ENCODE data around the gene TCF7L1.
A peak's percentile ranks its signal among the peaks of the same experiment; 100 is the strongest.
"Not testable (repeated sequence)": the region's sequence is repeated elsewhere in the genome, so short reads cannot be mapped to it uniquely, and the experiment has no call there.

Gene TCF7L1

DNA sequence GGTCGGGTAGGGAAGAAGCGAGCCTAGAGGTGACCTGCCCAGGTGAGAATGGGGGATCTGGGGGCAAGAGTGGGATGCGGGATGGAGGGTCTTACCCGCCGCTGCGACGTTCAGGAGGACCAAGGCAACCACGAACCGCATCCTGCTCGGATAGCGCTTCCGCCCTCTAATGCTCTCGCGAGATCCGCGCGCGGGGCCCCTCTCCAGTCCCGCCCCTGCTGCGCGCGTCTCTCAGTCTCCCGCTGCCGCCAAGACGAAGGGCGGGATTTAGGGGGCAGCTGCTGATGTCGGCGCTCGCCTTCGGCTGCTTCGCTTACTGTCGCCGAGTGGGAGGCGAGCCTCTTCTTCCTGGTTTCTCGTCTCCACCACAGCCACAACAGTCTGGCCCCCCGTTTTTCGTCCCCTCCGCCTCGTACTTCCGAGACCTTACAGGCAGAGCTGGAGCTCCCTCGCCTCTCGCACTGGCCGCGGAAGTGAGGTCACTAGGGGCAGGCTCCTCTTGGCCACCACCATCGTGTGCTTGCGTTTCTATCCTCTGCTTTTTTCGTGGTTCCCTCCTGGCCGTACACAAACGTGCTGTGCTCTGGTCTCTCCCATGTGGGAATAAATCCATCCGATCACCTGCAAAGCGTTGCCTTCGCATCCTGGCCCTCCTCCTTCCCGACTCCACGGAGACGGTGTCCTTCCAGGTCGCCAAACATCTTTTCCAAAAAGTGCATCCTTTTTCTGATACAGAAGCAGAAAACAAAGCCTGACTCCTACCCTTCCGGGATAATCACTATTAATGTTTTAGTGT, 194.8 kb downstream of the TCF7L1 start, which contains the start of gene TGOLN2:
Gene TGOLN2, minus strand, starts transcription at position 168 of the 796 bp plus-strand sequence. Its CDS starts 27 bp downstream, at position 141.
- DNase-seq, result peak; percentile 89

DNA sequence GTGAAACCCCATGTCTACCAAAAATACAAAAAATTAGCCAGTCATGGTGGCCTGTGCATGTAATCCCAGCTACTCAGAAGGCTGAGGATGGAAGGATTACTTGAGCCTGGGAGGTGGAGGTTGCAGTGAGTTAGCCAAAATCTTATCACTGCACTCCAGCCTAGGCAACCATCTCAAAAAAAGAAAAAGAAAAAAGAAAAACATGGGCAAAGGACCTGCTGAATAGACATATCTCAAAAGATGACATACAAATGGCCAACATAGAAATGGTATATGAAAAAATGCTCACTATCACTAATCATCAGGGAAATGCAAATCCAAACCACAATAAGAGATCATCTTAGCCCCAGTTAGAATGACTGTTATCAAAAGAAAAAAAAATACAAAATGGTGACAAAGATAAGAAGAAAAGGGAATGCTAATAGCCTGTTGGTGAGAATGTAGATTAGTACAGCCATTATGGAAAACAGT, 196.0 kb downstream of the TCF7L1 start:
- DNase-seq, result no peak

DNA sequence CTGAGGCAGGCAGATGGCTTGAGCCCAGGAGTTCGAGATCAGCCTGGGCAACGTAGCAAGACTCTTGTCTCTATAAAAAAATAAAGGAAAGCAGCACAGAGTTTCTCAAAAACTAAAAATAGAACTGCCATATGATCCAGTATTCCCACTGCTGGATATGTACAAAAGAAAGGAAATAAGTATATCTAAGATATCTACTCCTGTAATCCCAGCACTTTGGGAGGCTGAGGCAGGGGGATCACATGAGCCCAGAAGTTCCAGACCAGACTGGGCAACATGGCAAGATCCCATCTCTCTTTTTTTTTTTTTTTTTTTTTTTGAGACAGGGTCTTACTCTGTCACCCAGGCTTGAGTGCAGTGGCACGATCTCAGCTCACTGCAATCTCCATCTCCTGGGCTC, 196.5 kb downstream of the TCF7L1 start:
- DNase-seq, result not testable (repeated sequence)

DNA sequence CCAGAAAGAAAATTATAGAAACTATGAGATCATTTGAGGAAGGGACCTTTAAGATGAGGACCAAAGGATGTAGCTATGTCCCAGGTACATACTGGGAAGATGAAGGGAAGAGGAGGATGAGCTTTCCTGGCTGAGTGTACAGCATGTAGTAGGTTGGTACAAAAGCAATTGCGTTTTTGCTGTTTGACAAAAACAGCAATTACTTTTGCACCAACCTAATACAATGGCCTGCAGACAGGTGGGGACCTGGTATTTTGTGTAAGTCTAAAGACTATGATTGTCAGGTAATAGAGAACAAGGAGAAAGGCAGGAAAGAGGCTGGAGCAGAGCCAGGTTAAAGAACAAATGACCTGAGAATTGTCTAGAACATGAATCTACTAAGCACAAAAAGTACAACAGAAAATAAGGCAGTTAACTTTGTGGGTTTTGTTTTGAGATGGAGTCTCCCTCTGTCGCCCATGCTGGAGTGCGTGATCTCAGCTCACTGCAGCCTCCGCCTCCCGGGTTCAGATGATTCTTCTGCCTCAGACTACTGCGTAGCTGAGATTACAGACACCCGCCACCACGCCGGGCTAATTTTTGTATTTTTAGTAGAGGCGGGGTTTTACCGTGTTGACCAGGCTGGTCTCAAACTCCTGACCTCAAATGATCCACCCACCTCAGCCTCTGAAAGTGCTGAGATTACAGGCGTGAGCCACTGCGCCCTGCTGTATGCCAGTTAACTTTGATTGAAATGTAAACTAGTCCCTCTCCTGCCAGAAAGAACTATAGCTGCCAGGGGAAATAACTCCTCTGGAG, 197.8 kb downstream of the TCF7L1 start:
- no peak for DNase-seq

DNA sequence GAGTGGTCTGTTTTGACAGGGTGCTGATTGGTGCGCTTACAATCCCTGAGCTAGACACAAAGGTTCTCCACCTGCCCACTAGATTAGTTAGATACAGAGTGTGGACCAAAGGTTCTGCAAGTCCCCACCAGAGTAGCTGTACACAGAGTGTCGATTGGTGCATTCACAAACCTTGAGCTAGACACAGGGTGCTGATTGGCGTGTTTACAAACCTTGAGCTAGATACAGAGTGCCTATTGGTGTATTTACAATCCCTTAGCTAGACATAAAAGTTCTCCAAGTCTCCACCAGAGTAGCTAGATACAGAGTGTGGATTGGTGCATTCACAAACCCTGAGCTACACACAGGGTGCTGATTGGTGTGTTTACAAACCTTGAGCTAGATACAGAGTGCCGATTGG, 200.7 kb downstream of the TCF7L1 start:
- not testable (repeated sequence) for DNase-seq

GRCh38 chr2:85334928-85335327, 201.7 kb downstream of the TCF7L1 start:
- DNase-seq, result no peak

GRCh38 chr2:85340034-85340892, 207.1 kb downstream of the TCF7L1 start:
- DNase-seq, result no peak

DNA sequence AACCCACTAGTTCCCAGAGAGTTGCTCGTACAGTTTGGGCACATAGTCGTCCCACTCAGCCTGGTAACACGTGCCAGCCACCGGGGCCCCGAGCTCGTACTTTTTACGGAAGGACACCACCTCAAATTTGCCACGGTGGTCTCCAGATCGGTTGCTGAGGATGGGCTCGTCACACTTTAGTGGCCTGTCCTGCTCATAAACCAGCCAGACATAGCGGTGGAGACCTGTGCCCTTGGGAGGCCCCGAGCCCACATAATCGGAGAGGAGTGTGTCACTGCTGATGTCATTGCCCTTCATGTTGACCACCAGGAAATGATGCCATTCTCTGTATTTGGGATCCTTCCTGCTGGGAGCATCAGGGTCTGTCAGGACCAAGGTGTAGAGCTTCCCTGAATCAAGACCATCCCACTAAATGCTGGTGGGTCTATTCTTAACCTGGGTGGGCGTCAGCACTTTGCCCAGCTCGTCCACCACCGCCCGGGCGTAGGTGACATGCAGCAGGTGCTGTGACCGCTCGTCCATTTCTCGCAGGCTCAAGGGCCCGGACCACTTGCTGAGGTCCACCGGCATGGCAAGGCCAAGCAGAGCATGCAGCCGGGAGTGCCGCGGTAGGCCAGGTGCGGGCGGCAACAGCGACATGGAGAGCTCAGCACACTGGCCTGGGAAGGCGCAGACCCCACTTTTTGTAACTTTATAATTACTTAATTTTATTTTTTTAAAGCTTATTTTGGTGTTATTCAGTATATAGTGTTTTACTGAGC, 208.3 kb downstream of the TCF7L1 start:
- no peak for DNase-seq

- DNase-seq, result no peak
Observed at GRCh38 chr2:85342156-85342555, 209.0 kb downstream of the TCF7L1 start.

- not testable (repeated sequence) for DNase-seq
Observed at GRCh38 chr2:85343207-85343895, 210.2 kb downstream of the TCF7L1 start.

GRCh38 chr2:85344356-85344954, 211.3 kb downstream of the TCF7L1 start:
- no peak for DNase-seq

DNA sequence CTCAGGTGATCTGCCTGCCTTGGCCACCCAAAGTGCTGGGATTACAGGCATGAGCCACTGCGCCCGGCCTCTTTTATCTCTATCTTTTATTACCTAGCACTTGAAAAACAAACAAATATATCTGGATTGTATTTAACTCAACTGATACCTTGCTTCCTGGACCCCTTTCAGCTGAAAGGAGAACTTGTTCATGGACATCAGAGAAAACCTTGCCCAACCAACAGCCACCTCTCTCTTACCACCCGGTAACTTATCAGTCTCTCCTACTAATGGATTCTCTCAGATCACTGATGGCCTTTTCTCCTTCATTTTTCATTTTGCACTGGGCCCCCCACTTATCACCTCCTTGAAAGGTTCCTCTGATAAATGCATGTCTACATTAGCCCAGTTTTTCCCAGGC, 214.4 kb downstream of the TCF7L1 start:
- no peak for DNase-seq

- DNase-seq, result peak; percentile 3
Observed at GRCh38 chr2:85353876-85354285, 220.7 kb downstream of the TCF7L1 start.

GRCh38 chr2:85354286-85355072, 221.3 kb downstream of the TCF7L1 start, which contains the start of the genes ELMOD3 and RETSAT:
Gene ELMOD3 (plus strand): TSS chr2:85354769. CDS start chr2:85357199, 2,430 bp downstream.
Gene RETSAT (minus strand): TSS chr2:85354528. CDS start chr2:85354507, 21 bp downstream.
- peak; percentile 93 for DNase-seq

DNA sequence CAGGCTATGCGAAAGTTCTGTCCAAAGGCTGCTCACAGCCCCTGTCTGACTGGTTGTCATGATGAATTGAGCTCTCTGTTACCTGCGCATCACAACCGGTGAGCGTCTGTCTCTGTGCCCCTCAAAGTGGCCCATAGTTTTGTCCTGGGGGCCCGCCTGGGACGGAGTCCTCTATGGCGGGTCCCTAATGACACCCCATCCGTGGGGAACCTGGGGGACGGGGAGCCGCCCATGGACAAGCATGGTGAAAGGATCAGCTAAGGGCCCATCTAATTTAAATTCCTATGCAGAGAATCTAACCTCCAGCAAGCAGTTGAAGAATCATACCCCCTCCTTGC, 221.8 kb downstream of the TCF7L1 start:
- no peak for DNase-seq

DNA sequence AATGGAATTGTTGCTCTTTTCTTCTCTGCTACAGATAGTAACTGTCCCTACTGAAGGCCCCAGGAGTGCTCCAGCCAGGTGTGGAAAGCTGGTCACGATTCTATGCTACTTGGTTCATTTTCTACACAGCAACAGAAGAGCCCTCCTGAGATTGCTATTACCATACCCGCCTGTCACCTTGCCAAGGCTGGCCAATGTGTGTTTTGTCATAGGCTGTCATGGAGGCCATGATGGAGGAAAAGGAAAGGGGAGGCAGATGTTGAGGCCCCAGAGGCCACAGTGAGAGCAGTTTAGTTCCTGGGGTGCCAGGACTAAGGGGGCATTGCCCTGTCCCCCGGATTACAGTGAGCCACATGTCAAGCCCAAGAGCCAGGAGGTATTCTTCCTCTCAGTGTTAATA, 222.3 kb downstream of the TCF7L1 start:
- DNase-seq, result no peak

DNA sequence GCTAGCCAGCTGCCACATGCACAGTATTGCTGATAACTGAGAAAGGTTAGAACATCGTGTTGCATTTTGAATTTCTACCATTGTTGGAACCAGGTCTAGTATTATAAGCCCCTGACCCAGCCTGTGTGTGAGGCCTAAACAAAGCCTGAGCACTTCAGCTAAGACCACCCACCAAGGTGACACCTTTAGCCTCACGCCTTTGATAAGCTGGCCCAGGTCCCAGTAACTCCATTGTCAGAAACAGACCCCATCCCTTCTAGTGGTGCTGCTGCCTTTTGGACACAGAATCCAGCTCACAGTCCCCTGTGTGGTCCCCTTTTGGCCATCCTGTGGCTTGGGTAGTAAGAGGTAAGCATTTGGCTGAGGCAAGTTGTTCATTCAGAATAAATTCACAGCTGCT, 223.0 kb downstream of the TCF7L1 start:
- DNase-seq, result no peak

GRCh38 chr2:85357736-85358135, 224.5 kb downstream of the TCF7L1 start:
- DNase-seq, result no peak

Data from activated effector memory CD4-positive, alpha-beta T cell treated with Interleukin-2 at 50 U/mL for 16 hours (primary cell).